HEK293 (cell line): ENCODE results near the gene CUL3.

Experiments used
- KLF9 ChIP-seq: fragments of 450-650 bp; formaldehyde crosslinking; IDR thresholded peaks from 2 replicates; pipeline ENCODE4 v1.5.1; 2016; ENCODE audit warnings: missing biosample characterization, missing genetic modification characterization, low read depth
- WT1 ChIP-seq: fragments of 450-650 bp; formaldehyde crosslinking; IDR thresholded peaks from 2 replicates; pipeline ENCODE4 v1.5.1; 2016; ENCODE audit warnings: missing biosample characterization, missing genetic modification characterization
- ZNF146 ChIP-seq: fragments of 450-650 bp; formaldehyde crosslinking; IDR thresholded peaks from 2 replicates; pipeline ENCODE4 v1.5.1; 2016; ENCODE audit warnings: missing biosample characterization, missing genetic modification characterization
- TF ChIP-seq, protein P1 (sequence below): fragments of 450-650 bp; formaldehyde crosslinking; IDR thresholded peaks from 2 replicates; pipeline ENCODE4 v1.5.1; 2016; ENCODE audit warnings: missing biosample characterization, missing genetic modification characterization
- TF ChIP-seq, protein P2 (sequence below): fragments of 450-650 bp; formaldehyde crosslinking; IDR thresholded peaks from 2 replicates; pipeline ENCODE4 v1.5.1; 2016; ENCODE audit warnings: missing biosample characterization, missing genetic modification characterization, low read depth

GRCh38 chr2:224438726-224439125 lies 146.4 kb downstream of the CUL3 start:
- TF ChIP-seq WT1 (tag by site-specific recombination), result no peak
- TF ChIP-seq, protein P1, sequence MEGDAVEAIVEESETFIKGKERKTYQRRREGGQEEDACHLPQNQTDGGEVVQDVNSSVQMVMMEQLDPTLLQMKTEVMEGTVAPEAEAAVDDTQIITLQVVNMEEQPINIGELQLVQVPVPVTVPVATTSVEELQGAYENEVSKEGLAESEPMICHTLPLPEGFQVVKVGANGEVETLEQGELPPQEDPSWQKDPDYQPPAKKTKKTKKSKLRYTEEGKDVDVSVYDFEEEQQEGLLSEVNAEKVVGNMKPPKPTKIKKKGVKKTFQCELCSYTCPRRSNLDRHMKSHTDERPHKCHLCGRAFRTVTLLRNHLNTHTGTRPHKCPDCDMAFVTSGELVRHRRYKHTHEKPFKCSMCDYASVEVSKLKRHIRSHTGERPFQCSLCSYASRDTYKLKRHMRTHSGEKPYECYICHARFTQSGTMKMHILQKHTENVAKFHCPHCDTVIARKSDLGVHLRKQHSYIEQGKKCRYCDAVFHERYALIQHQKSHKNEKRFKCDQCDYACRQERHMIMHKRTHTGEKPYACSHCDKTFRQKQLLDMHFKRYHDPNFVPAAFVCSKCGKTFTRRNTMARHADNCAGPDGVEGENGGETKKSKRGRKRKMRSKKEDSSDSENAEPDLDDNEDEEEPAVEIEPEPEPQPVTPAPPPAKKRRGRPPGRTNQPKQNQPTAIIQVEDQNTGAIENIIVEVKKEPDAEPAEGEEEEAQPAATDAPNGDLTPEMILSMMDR (tag by site-specific recombination), result no peak
- TF ChIP-seq, protein P2, sequence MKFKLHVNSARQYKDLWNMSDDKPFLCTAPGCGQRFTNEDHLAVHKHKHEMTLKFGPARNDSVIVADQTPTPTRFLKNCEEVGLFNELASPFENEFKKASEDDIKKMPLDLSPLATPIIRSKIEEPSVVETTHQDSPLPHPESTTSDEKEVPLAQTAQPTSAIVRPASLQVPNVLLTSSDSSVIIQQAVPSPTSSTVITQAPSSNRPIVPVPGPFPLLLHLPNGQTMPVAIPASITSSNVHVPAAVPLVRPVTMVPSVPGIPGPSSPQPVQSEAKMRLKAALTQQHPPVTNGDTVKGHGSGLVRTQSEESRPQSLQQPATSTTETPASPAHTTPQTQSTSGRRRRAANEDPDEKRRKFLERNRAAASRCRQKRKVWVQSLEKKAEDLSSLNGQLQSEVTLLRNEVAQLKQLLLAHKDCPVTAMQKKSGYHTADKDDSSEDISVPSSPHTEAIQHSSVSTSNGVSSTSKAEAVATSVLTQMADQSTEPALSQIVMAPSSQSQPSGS (tag by site-specific recombination), result no peak
- no peak for TF ChIP-seq KLF9 (tag by site-specific recombination)
- no peak for TF ChIP-seq ZNF146 (tag by site-specific recombination)
